ENCODE measurements around the gene MND1. TPM values are rescaled to one million over a fixed set of nuclear protein-coding genes. Genes with fewer than 3 reads are reported as not detected.
"Not testable (repeated sequence)": the region's sequence is repeated elsewhere in the genome, so short reads cannot be mapped to it uniquely, and the experiment has no call there.

Gene MND1
- total RNA-seq, 2 donors from 2014 or later, result 1.5 to 2.5 TPM

- DNase-seq (no peak), ATAC-seq (no peak)
- intact Hi-C loops (cut with DNase I, micrococcal nuclease), result no loop called here
These were observed 43.5 kb downstream of the MND1 start for GRCh38 chr4:153387981-153388380.

GRCh38 chr4:153393397-153393796 lies 48.9 kb downstream of the MND1 start:
- no peak for ATAC-seq
- DNase-seq, result no peak
- intact Hi-C loops (cut with DNase I, micrococcal nuclease), result no loop called here

- DNase-seq (no peak), ATAC-seq (no peak)
- intact Hi-C loops (cut with DNase I, micrococcal nuclease), result no loop called here
These were observed 50.5 kb downstream of the MND1 start for GRCh38 chr4:153394945-153395344.

- DNase-seq (no peak), ATAC-seq (no peak)
- intact Hi-C loops (cut with DNase I, micrococcal nuclease), result no loop called here
These were observed 54.2 kb downstream of the MND1 start for GRCh38 chr4:153398713-153399112.

GRCh38 chr4:153399358-153399757 lies 54.9 kb downstream of the MND1 start:
- DNase-seq (no peak), ATAC-seq (no peak)
- intact Hi-C loops (cut with DNase I, micrococcal nuclease), result no loop called here

GRCh38 chr4:153401501-153401900 lies 57.0 kb downstream of the MND1 start:
- ATAC-seq (no peak), DNase-seq (no peak)
- intact Hi-C loops (cut with DNase I, micrococcal nuclease), result no loop called here

GRCh38 chr4:153402366-153402765 lies 57.9 kb downstream of the MND1 start:
- no peak for ATAC-seq

GRCh38 chr4:153403726-153404125 lies 59.2 kb downstream of the MND1 start:
- ATAC-seq (no peak), DNase-seq (no peak)
- intact Hi-C loops (cut with DNase I, micrococcal nuclease), result no loop called here

More at GRCh38 chr4:153402366-153402765, 57.9 kb downstream of the MND1 start:
- no peak for DNase-seq
- intact Hi-C loops (cut with DNase I, micrococcal nuclease), result no loop called here

- intact Hi-C loops (cut with DNase I, micrococcal nuclease), result no loop called here
- DNase-seq (no peak), ATAC-seq (no peak)
These were observed 63.4 kb downstream of the MND1 start for GRCh38 chr4:153407906-153408305.

GRCh38 chr4:153408932-153409331 lies 64.4 kb downstream of the MND1 start:
- intact Hi-C loops (cut with DNase I, micrococcal nuclease), result no loop called here
- DNase-seq, result no peak
- ATAC-seq, result no peak

GRCh38 chr4:153409412-153409811 lies 64.9 kb downstream of the MND1 start:
- intact Hi-C loops (cut with DNase I, micrococcal nuclease), result no loop called here
- ATAC-seq (no peak), DNase-seq (no peak)

- DNase-seq, result no peak
- ATAC-seq, result no peak
- intact Hi-C loops (cut with DNase I, micrococcal nuclease), result no loop called here
These were observed 65.5 kb downstream of the MND1 start for GRCh38 chr4:153409924-153410501.

- DNase-seq (no peak), ATAC-seq (no peak)
- intact Hi-C loops (cut with DNase I, micrococcal nuclease), result no loop called here
These were observed 69.4 kb downstream of the MND1 start for GRCh38 chr4:153413842-153414241.

GRCh38 chr4:153416456-153416855 lies 72.0 kb downstream of the MND1 start:
- intact Hi-C loops (cut with DNase I, micrococcal nuclease); DNase-seq; ATAC-seq: not testable (repeated sequence)

- intact Hi-C loops (cut with DNase I, micrococcal nuclease), result no loop called here
- no peak for DNase-seq
- ATAC-seq, result no peak
These were observed 73.6 kb downstream of the MND1 start for GRCh38 chr4:153418121-153418520.

GRCh38 chr4:153418558-153418957 lies 74.1 kb downstream of the MND1 start:
- DNase-seq (no peak), ATAC-seq (no peak)
- intact Hi-C loops (cut with DNase I, micrococcal nuclease), result no loop called here

- no peak for ATAC-seq
- intact Hi-C loops (cut with DNase I, micrococcal nuclease), result no loop called here
- no peak for DNase-seq
These were observed 74.5 kb downstream of the MND1 start for GRCh38 chr4:153419029-153419428.

- ATAC-seq, result no peak
- intact Hi-C loops (cut with DNase I, micrococcal nuclease), result no loop called here
- DNase-seq, result no peak
These were observed 75.3 kb downstream of the MND1 start for GRCh38 chr4:153419673-153420278.

- DNase-seq, result no peak
- intact Hi-C loops (cut with DNase I, micrococcal nuclease), result no loop called here
- ATAC-seq, result no peak
These were observed 75.9 kb downstream of the MND1 start for GRCh38 chr4:153420361-153420760.

GRCh38 chr4:153421941-153422340 lies 77.5 kb downstream of the MND1 start:
- ATAC-seq (no peak), DNase-seq (no peak)
- intact Hi-C loops (cut with DNase I, micrococcal nuclease), result no loop called here
